Frontal cortex (tissue), 4 donors: ENCODE data around the gene SHISAL1. TPM values are rescaled to one million over a fixed set of nuclear protein-coding genes. Genes with fewer than 3 reads are reported as not detected.

Experiments used
- DNase-seq, 2 donors: peaks; one replicate each; pipeline ENCODE4 v3.0.0; 2012; ENCODE audit warnings: low spot score in 2 of 2
- FAIRE-seq: peaks from 2 replicates; lab custom pipeline; 2012; peaks lifted over from hg19 to GRCh38; lab: Jason Lieb, UNC
- total RNA-seq: library from RNA; depleted of rRNA; stranded (reverse); fragments of >200 nt; gene quantifications from one replicate; pipeline ENCODE4 v1.2.3, GENCODE V29; 2014
- donor health status: control.
- donor health status: control.
- donor health status: control.

The SHISAL1 gene
- 20.8 TPM for total RNA-seq

DNA sequence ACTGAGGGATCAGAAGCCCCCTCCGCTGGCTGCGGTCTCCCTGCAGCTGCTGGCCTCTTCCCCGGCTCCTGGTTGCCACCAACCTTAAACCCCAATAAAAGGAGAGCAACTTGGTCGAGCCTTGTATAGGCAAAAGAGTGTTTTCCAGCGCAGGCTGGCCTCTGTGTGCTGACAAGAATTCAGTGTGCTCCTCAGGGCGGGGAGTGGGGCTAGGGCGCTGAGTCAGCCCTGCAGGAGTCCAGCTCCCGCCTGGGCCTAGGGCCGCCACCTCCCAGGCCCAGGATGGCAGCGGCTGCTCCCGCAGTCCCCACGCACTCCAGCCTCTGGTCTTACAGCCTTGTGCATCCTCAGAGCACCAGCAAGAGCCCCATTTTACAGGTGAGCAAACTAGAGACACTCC lies at the start of gene SHISAL1:
Gene SHISAL1 (minus strand): TSS at position 186 of the 400 bp plus-strand sequence. CDS start 12,006 bp downstream, outside the sequence.
- FAIRE-seq (no peak), DNase-seq (no peak)

- FAIRE-seq (no peak), DNase-seq (no peak)
Observed at GRCh38 chr22:44361391-44362126, 48.8 kb upstream of the SHISAL1 start.

DNA sequence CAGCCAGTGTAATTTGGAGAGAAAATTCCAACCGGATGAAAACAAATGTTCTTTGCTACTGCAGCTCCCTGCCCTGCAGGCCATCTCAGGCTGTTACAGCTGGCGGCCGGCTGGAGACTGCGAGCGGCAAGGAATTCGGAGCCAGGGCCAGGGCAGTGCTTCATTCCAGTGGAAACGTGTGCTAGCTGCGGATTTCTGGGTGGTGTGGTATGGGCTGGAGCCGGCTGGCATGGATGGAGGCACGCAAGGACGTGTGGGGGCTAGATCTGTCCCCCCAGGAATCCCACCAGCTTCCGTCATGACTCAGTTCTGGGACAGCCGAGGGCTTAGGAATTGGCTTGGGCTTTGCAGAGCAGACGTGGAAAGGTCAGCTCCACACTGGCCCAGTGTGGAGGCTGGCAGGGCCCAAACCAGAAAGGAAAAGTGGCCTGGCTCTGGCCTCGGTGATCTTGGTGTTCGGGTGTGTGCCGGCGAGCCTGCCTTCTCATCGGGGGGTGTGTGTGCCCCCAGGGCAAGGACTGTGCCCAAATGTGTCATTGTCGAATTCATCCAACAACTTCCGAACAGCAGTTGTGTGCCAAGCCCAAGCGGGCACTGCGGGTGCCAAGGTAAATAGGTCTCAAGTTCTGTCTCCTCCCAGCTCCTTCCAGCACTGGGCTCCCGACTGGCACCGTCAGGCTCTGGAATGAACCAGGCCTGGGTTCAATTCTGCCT lies 48.1 kb upstream of the SHISAL1 start:
- no peak for DNase-seq
- no peak for FAIRE-seq

DNA sequence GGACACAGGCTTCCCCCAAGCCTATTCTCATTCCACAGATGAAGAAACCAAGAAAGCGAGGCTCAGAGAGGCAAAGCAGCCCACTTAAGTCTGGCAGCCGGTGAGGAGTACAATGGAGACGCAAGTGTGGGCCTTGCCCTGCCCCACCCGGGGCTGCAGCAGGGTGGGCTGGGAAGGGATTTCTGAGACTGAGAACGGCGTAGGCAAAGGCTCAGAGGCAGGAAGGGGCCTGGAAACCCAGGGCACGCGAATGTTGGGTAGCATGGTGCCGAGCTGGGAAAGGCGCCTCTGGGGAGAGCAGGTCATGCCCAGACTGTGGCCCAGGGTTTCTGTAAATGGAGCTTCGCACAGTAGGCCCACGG lies 47.5 kb upstream of the SHISAL1 start:
- DNase-seq (no peak), FAIRE-seq (no peak)

- FAIRE-seq (no peak), DNase-seq (no peak)
Observed at GRCh38 chr22:44359496-44360110, 46.9 kb upstream of the SHISAL1 start.

GRCh38 chr22:44358709-44359440 lies 46.1 kb upstream of the SHISAL1 start:
- DNase-seq = no peak
- no peak for FAIRE-seq

DNA sequence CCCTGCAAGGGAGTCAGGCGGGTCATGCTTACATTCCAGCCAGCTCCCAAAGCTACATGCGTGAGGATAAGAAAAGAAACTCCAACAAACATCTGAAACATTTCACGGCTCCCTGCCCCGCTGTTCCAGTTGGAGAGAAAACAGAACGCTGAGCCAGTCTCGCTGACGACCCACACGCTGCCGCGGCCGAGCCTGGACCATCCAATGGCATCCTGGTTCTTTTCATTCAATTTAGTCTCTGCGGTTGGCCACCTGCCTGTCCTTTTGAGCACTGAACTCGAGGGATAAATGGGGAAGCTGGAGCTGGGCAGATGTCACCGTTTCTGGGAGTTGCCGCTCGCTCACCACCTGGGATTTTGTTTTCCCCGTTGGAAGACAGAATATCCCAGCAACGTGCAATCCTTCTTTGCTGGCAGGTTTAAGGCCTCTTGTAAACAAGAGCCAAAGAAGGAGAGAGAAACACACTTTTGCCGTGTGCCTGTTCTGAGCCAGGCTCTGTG lies 45.3 kb upstream of the SHISAL1 start:
- DNase-seq = no peak
- FAIRE-seq = no peak

GRCh38 chr22:44357296-44357965 lies 44.7 kb upstream of the SHISAL1 start:
- DNase-seq = no peak

GRCh38 chr22:44355716-44356070 lies 42.9 kb upstream of the SHISAL1 start:
- FAIRE-seq (no peak), DNase-seq (no peak)

More at GRCh38 chr22:44357296-44357965, 44.7 kb upstream of the SHISAL1 start:
- FAIRE-seq = no peak

- DNase-seq (no peak), FAIRE-seq (no peak)
Observed at GRCh38 chr22:44354288-44354687, 41.5 kb upstream of the SHISAL1 start.

- DNase-seq (no peak), FAIRE-seq (no peak)
Observed at GRCh38 chr22:44353041-44353440, 40.3 kb upstream of the SHISAL1 start.

GRCh38 chr22:44352378-44353035 lies 39.8 kb upstream of the SHISAL1 start:
- DNase-seq (no peak), FAIRE-seq (no peak)

GRCh38 chr22:44351685-44352377 lies 39.1 kb upstream of the SHISAL1 start:
- FAIRE-seq (no peak), DNase-seq (peak in 1 of 2 donors; percentile 48)

DNA sequence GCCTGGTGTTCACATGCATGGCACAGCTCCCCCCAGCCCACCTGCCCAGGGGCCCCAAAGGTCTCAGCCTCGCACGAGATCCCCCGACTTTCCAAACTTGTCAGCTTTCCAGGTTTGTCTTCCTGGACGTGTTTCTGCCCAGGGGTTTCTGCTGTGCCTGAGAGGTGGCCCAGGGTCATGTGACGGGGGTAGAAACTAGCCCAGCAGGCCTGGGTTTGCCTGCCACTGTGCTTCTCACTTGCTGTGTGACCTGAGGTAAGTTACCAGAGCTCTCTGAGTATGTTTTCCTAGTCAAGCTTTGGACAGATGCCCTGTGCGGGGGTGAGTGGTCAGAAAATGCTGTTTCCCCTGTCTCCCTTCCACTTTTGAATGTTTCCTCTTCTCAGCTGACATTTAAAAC lies 38.3 kb upstream of the SHISAL1 start:
- DNase-seq (no peak), FAIRE-seq (no peak)

DNA sequence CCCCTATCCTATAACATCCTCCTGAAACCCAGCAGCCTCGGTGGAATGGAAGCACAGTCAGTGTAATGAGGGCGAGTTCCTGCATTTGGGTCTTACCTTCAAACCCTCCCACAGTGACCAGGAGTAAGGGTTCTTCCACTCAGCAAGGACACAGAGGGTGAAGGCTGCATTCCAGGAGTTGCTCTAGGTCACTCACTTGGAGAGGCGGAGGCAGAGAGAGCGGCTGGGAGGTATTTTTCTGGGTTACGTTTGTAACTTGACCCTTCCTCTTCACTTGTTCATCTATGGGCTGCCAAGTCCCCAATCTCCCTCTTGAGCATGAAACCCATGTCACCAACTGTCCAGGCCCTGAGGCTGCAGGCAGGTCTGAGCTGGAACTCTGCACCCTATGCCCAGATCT lies 36.8 kb upstream of the SHISAL1 start:
- DNase-seq (no peak), FAIRE-seq (no peak)

DNA sequence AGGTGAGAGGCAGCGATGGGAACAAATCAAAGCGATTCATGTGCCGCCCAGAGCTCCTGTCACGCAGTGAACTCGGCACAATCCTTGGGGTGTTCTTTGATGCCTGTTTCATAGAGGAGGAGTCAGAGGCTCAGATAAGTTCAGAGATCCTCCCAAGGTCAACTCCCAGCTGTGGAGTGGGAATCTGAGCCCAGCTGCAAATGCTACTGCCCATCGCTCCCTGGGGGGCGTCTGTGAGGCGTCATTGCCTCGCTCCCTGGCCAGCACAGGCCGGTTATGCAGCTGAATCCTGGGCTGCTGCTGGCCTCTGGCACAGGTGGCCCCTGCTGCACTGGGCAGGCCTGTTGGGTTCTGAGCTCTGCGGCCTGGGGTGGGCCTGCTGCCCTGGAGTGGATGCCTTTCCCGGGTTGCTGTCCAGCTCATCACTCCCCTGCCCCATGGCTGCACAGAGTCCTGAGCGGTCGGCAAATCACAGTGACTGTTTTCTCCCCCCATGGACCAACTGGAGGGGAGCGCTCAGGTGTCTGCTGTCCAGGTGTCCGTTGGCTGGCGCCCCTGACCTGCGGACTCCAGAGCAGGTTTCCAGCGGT lies 36.3 kb upstream of the SHISAL1 start:
- FAIRE-seq = no peak
- no peak for DNase-seq

DNA sequence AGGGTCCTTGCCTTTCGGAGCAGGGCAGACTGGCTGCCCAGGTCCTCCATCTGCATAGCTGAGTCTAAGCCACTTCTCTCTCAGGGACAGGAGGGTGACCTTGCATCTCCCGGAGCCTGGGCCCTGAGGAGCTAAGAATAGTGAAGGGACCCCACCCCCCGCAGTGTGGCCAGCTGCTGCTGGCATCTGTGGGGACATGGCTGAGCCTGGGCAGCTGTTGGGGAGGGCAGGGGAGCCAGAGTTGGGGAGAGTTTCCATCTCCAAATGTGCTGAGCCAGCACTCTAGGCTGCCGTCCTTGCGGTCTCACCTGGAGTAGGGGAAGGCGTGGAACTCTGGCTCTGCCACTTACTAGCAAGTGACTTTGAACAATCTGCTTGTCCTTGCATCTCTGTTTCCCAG lies 34.8 kb upstream of the SHISAL1 start:
- DNase-seq (no peak), FAIRE-seq (no peak)

- FAIRE-seq (no peak), DNase-seq (no peak)
Observed at GRCh38 chr22:44347080-44347479, 34.3 kb upstream of the SHISAL1 start.
